SU-DHL-6 (cell line): ENCODE data around the gene ZNF70.
A peak's percentile ranks its signal among the peaks of the same experiment; 100 is the strongest.

ENCODE experiments used
- H2AFZ ChIP-seq: fragments of 200-600 bp; sonication (generic); 2 replicates; pipeline ENCODE4 v1.6.1; 2014; ENCODE audit warnings: low read depth, mild to moderate bottlenecking, moderate library complexity, mixed read lengths, antibody characterized with exemption, low read length; ENCODE audit not compliant: severe bottlenecking
- H3F3A ChIP-seq: fragments of 200-600 bp; shearing (Covaris generic); 2 replicates; pipeline ENCODE4 v1.6.0; 2016; ENCODE audit warnings: antibody characterized with exemption, mild to moderate bottlenecking; ENCODE audit not compliant: insufficient read depth
- H3K27ac ChIP-seq: fragments of 200-600 bp; sonication (generic); 2 replicates; pipeline ENCODE4 v1.5.1; 2016; ENCODE audit warnings: low read depth, mild to moderate bottlenecking, low read length, moderate library complexity, mixed read lengths
- H3K27me3 ChIP-seq: fragments of 200-600 bp; sonication (generic), shearing (Covaris generic); 2 replicates; pipeline ENCODE4 v1.6.0; 2014; ENCODE audit warnings: mild to moderate bottlenecking, low read length
- H3K36me3 ChIP-seq: fragments of 200-600 bp; sonication (generic); 2 replicates; pipeline ENCODE4 v1.6.1; 2014; ENCODE audit warnings: mild to moderate bottlenecking, low read length, mixed read lengths
- H3K4me2 ChIP-seq: fragments of 300-600, 200-600 bp; shearing (Covaris generic), sonication (generic); 2 replicates; pipeline ENCODE4 v1.6.0; 2014; ENCODE audit warnings: low read length, low read depth, mild to moderate bottlenecking; ENCODE audit not compliant: poor library complexity, severe bottlenecking
- H3K4me3 ChIP-seq: fragments of 200-600 bp; sonication (generic); 2 replicates; pipeline ENCODE4 v1.5.1; 2014; ENCODE audit warnings: antibody characterized with exemption, low read length, mild to moderate bottlenecking, mixed read lengths; ENCODE audit not compliant: insufficient read depth, poor library complexity, severe bottlenecking
- H3K79me2 ChIP-seq: fragments of 200-600 bp; sonication (generic); 2 replicates; pipeline ENCODE4 v1.6.1; 2014; ENCODE audit warnings: mild to moderate bottlenecking, low read length, moderate library complexity; ENCODE audit not compliant: insufficient read depth
- H3K9ac ChIP-seq: fragments of 200-600 bp; sonication (generic); 2 replicates; pipeline ENCODE4 v1.7.0; 2014; ENCODE audit warnings: mild to moderate bottlenecking, low read length
- H3K9me2 ChIP-seq: fragments of 200-600 bp; sonication (generic); replicated peaks from 2 replicates; pipeline ENCODE4 v1.6.1; 2014; ENCODE audit warnings: low read length; ENCODE audit not compliant: insufficient read depth
- H3K9me3 ChIP-seq: fragments of 200-600 bp; sonication (generic); 2 replicates; pipeline ENCODE4 v1.6.1; 2014; ENCODE audit warnings: low read length, mixed read lengths; ENCODE audit not compliant: insufficient read depth
- H4K20me1 ChIP-seq: fragments of 200-600 bp; sonication (generic); 2 replicates; pipeline ENCODE4 v1.6.1; 2014; ENCODE audit warnings: low read depth, mild to moderate bottlenecking, antibody characterized with exemption, low read length, moderate library complexity, mixed read lengths
- EZH2phosphoT487 ChIP-seq: fragments of 200-600 bp; sonication (generic), shearing (Covaris generic); conservative IDR thresholded peaks from 2 replicates; pipeline ENCODE4 v1.6.1; 2018; ENCODE audit warnings: mild to moderate bottlenecking, antibody characterized with exemption, low read length, moderate library complexity, mixed read lengths
- TF ChIP-seq, protein P1 (sequence below): fragments of 200-600 bp; sonication (generic); IDR thresholded peaks from one replicate; pipeline ENCODE4 v1.5.1; 2017; ENCODE audit warnings: antibody characterized with exemption, mild to moderate bottlenecking, low read length, moderate library complexity; ENCODE audit not compliant: insufficient read depth, poor library complexity, severe bottlenecking

ZNF70 gene

GRCh38 chr22:23786752-23787599 lies 36.1 kb upstream of the ZNF70 start, which contains the start of gene SMARCB1:
TSS of gene SMARCB1 (plus strand) at chr22:23786966. CDS start at chr22:23787170, 204 bp downstream.
- Histone ChIP-seq H3K27ac (peak within 1 kb of the TSS; percentile 93), H3K36me3 (no peaks in the 10 kb centered on the region), H3K27me3 (no peaks in the 10 kb centered on the region)

DNA sequence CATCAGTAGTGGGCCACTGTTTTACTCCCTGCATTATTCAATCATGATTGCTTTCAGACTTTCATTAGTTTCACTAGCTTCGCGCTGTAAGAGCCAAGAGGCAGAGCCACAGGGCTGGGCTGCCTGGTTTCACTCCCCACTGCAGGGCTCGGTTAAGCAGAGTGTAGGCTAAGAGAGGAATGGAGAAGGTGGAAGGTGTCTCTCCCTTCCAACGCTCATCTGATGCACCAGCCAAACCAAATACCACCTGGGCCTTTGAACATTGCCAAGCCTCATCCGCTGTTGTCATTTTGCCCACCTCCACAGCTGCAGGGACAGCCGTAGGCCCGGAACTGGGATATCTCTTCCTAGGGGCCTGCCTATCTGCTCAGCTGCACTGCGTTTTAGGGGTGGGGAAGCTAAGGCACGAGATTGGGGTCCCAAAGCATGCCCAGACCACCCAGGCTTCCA lies 35.4 kb upstream of the ZNF70 start:
- Histone ChIP-seq H3K79me2 (peaks cover 41% of the 10 kb centered on the region), H3K9me3 (no peaks in the 10 kb centered on the region), H3K4me2 (peak overlapping the region; percentile 84), H3K9ac (peak overlapping the region; percentile 96), H3K36me3 (no peaks in the 10 kb centered on the region), H3K4me3 (peak overlapping the region; percentile 81), H3K9me2 (no peaks in the 10 kb centered on the region), H3F3A (no peaks in the 10 kb centered on the region; the same call in 1 of the 2 replicates), H2AFZ (peak overlapping the region; percentile 81), H3K27ac (peak overlapping the region; percentile 93), H3K27me3 (no peaks in the 10 kb centered on the region), H4K20me1 (peaks cover 6% of the 10 kb centered on the region; the same call in 1 of the 2 replicates)
- TF ChIP-seq EZH2phosphoT487 = no peak
- TF ChIP-seq, protein P1, sequence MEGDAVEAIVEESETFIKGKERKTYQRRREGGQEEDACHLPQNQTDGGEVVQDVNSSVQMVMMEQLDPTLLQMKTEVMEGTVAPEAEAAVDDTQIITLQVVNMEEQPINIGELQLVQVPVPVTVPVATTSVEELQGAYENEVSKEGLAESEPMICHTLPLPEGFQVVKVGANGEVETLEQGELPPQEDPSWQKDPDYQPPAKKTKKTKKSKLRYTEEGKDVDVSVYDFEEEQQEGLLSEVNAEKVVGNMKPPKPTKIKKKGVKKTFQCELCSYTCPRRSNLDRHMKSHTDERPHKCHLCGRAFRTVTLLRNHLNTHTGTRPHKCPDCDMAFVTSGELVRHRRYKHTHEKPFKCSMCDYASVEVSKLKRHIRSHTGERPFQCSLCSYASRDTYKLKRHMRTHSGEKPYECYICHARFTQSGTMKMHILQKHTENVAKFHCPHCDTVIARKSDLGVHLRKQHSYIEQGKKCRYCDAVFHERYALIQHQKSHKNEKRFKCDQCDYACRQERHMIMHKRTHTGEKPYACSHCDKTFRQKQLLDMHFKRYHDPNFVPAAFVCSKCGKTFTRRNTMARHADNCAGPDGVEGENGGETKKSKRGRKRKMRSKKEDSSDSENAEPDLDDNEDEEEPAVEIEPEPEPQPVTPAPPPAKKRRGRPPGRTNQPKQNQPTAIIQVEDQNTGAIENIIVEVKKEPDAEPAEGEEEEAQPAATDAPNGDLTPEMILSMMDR = no peak

More at GRCh38 chr22:23786752-23787599, 36.1 kb upstream of the ZNF70 start, which contains the start of gene SMARCB1:
- peaks cover 6% of the 10 kb centered on the region; the same call in 1 of the 2 replicates for H4K20me1 ChIP-seq
- H3K9me2 ChIP-seq = no peaks in the 10 kb centered on the region
- peak within 1 kb of the TSS; percentile 81 for H3K4me3 ChIP-seq
- H3K9ac ChIP-seq = peak within 1 kb of the TSS; percentile 96
- H3K79me2 ChIP-seq = peaks cover 47% of the 10 kb centered on the region
- no peaks in the 10 kb centered on the region; the same call in 1 of the 2 replicates for H3F3A ChIP-seq
- peak within 1 kb of the TSS; percentile 81 for H2AFZ ChIP-seq
- no peaks in the 10 kb centered on the region for H3K9me3 ChIP-seq
- TF ChIP-seq EZH2phosphoT487 = no peak
- TF ChIP-seq, protein P1 = no peak
- peak within 1 kb of the TSS; percentile 84 for H3K4me2 ChIP-seq

DNA sequence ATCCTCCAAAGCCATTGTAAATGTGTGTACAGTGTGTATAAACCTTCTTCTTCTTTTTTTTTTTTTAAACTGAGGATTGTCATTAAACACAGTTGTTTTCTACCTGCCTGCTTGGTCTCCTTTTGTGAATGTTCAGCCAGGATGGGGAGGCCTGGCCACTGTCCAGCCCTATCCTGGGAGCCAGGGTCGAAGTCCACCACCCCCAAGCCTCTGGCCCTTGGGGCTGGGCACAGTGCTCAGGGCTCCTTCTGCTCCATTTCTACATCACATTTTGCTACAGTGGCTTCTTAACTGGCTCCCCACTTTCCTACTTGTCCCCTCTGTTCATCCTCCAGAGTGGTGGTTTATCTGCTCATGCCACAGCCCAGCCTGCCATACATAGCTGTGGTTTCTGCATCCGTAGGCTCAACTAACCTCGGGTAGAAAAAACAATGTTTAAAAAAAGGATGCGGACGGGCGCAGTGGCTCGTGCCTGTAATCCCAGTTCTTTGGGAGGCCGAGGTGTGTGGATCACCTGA lies 33.4 kb upstream of the ZNF70 start:
- Histone ChIP-seq H3K9me3 (no peaks in the 10 kb centered on the region), H3K4me2 (no peak overlapping the region), H3K36me3 (no peaks in the 10 kb centered on the region), H3K4me3 (no peak overlapping the region), H2AFZ (no peak overlapping the region), H3K9me2 (no peaks in the 10 kb centered on the region), H3K27me3 (no peaks in the 10 kb centered on the region), H4K20me1 (peaks cover 3% of the 10 kb centered on the region; the same call in 1 of the 2 replicates), H3K27ac (no peak overlapping the region), H3K9ac (no peak overlapping the region), H3F3A (no peaks in the 10 kb centered on the region; the same call in 1 of the 2 replicates), H3K79me2 (peaks cover 20% of the 10 kb centered on the region)
- TF ChIP-seq, protein P1 = no peak
- no peak for TF ChIP-seq EZH2phosphoT487
